ENCODE data around the gene SLC8A3. TPM values are rescaled to one million over a fixed set of nuclear protein-coding genes. Genes with fewer than 3 reads are reported as not detected.

SLC8A3 gene
- total RNA-seq, 1 donor = under 0.01 TPM

GRCh38 chr14:70171726-70172125 lies 17.0 kb downstream of the SLC8A3 start:
- TF ChIP-seq CTCF (IDR thresholded peaks at IDR 0.05; ENCODE audit: extremely low read depth, low read depth, low read length) = no peak
- Histone ChIP-seq H3K27ac (ENCODE audit: low read depth, low read length) (no peak overlapping the region), H2AFZ (ENCODE audit: low read length) (no peak overlapping the region), H3K27me3 (ENCODE audit: insufficient read depth, low read length) (no peaks in the 10 kb centered on the region), H3K4me3 (ENCODE audit: insufficient read depth, low read length) (no peak overlapping the region), H3K4me1 (ENCODE audit: insufficient read depth, low read length) (no peaks in the 10 kb centered on the region), H3K9me3 (ENCODE audit: low read depth, low read length) (no peaks in the 10 kb centered on the region), H4K20me1 (ENCODE audit: insufficient read depth, low read length) (no peaks in the 10 kb centered on the region), H3K79me2 (ENCODE audit: insufficient read depth, low read length) (no peaks in the 10 kb centered on the region), H3K4me2 (ENCODE audit: insufficient read depth, low read length) (no peak overlapping the region), H3K36me3 (ENCODE audit: insufficient read depth, low read length) (no peaks in the 10 kb centered on the region)
- no peak for DNase-seq (ENCODE audit: insufficient read length, low spot score, missing footprints)

GRCh38 chr14:70170976-70171375 lies 17.8 kb downstream of the SLC8A3 start:
- Histone ChIP-seq H3K4me2 (ENCODE audit: insufficient read depth, low read length) (no peak overlapping the region), H3K27ac (ENCODE audit: low read depth, low read length) (no peak overlapping the region), H3K4me3 (ENCODE audit: insufficient read depth, low read length) (no peak overlapping the region), H3K4me1 (ENCODE audit: insufficient read depth, low read length) (no peaks in the 10 kb centered on the region), H3K27me3 (ENCODE audit: insufficient read depth, low read length) (no peaks in the 10 kb centered on the region), H3K79me2 (ENCODE audit: insufficient read depth, low read length) (no peaks in the 10 kb centered on the region), H3K9me3 (ENCODE audit: low read depth, low read length) (no peaks in the 10 kb centered on the region), H3K36me3 (ENCODE audit: insufficient read depth, low read length) (no peaks in the 10 kb centered on the region), H2AFZ (ENCODE audit: low read length) (no peak overlapping the region), H4K20me1 (ENCODE audit: insufficient read depth, low read length) (no peaks in the 10 kb centered on the region)
- TF ChIP-seq CTCF (IDR thresholded peaks at IDR 0.05; ENCODE audit: extremely low read depth, low read depth, low read length) = no peak
- no peak for DNase-seq (ENCODE audit: insufficient read length, low spot score, missing footprints)

GRCh38 chr14:70168406-70168805 lies 20.3 kb downstream of the SLC8A3 start:
- Histone ChIP-seq H3K36me3 (ENCODE audit: insufficient read depth, low read length) (no peaks in the 10 kb centered on the region), H3K9me3 (ENCODE audit: low read depth, low read length) (no peaks in the 10 kb centered on the region), H3K4me3 (ENCODE audit: insufficient read depth, low read length) (no peak overlapping the region), H3K27ac (ENCODE audit: low read depth, low read length) (no peak overlapping the region), H3K79me2 (ENCODE audit: insufficient read depth, low read length) (no peaks in the 10 kb centered on the region), H3K4me2 (ENCODE audit: insufficient read depth, low read length) (no peak overlapping the region), H3K27me3 (ENCODE audit: insufficient read depth, low read length) (no peaks in the 10 kb centered on the region), H2AFZ (ENCODE audit: low read length) (no peak overlapping the region), H4K20me1 (ENCODE audit: insufficient read depth, low read length) (no peaks in the 10 kb centered on the region), H3K4me1 (ENCODE audit: insufficient read depth, low read length) (no peaks in the 10 kb centered on the region)
- TF ChIP-seq CTCF (IDR thresholded peaks at IDR 0.05; ENCODE audit: extremely low read depth, low read depth, low read length) = no peak
- DNase-seq (ENCODE audit: insufficient read length, low spot score, missing footprints) = no peak

GRCh38 chr14:70166530-70167203 lies 22.1 kb downstream of the SLC8A3 start:
- DNase-seq (ENCODE audit: insufficient read length, low spot score, missing footprints) = no peak
- H2AFZ ChIP-seq (ENCODE audit: low read length) = no peak overlapping the region
- H3K4me2 ChIP-seq (ENCODE audit: insufficient read depth, low read length) = no peak overlapping the region
- H3K9me3 ChIP-seq (ENCODE audit: low read depth, low read length) = no peaks in the 10 kb centered on the region
- H3K36me3 ChIP-seq (ENCODE audit: insufficient read depth, low read length) = no peaks in the 10 kb centered on the region
- H3K27ac ChIP-seq (ENCODE audit: low read depth, low read length) = no peak overlapping the region
- H3K79me2 ChIP-seq (ENCODE audit: insufficient read depth, low read length) = no peaks in the 10 kb centered on the region
- H3K4me3 ChIP-seq (ENCODE audit: insufficient read depth, low read length) = no peak overlapping the region
- no peaks in the 10 kb centered on the region for H4K20me1 ChIP-seq (ENCODE audit: insufficient read depth, low read length)
- no peaks in the 10 kb centered on the region for H3K4me1 ChIP-seq (ENCODE audit: insufficient read depth, low read length)
- H3K27me3 ChIP-seq (ENCODE audit: insufficient read depth, low read length) = no peaks in the 10 kb centered on the region
- TF ChIP-seq CTCF (IDR thresholded peaks at IDR 0.05; ENCODE audit: extremely low read depth, low read depth, low read length) = no peak

Data from osteoblast (primary cell).